WI38 (cell line): ENCODE measurements around the gene FBXL15.

Experiments
- H3K4me3 ChIP-seq: 2 replicates; pipeline ENCODE4 v1.5.1; 2011; ENCODE audit warnings: low read depth, mild to moderate bottlenecking, control low read depth, low read length
- TF ChIP-seq, protein P1 (sequence below): IDR thresholded peaks from 2 replicates; pipeline ENCODE4 v1.5.1; 2012; ENCODE audit warnings: low read depth, mild to moderate bottlenecking, control low read depth, low read length

The FBXL15 gene

DNA sequence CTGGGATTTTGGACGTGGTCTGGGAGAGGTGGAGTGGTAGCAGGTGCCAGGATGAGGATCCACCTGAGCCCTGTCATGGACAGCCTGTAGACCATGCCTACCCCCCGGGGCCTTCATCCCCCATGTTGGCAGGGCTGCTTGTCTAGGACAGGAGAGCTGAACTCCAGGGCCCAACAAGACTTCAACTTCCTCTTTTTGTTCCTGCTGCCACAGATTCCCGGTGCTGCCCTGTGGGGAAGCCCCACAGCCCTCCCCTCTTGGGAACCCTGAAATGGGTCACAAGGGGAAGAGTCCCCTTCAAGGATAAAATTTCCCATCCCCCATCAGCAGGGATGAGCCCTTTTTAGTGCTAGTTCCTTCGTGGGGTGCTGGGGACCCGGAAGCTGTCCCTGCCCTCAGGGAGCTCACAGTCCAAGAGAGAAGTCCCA lies 13.0 kb downstream of the FBXL15 start:
- TF ChIP-seq, protein P1, sequence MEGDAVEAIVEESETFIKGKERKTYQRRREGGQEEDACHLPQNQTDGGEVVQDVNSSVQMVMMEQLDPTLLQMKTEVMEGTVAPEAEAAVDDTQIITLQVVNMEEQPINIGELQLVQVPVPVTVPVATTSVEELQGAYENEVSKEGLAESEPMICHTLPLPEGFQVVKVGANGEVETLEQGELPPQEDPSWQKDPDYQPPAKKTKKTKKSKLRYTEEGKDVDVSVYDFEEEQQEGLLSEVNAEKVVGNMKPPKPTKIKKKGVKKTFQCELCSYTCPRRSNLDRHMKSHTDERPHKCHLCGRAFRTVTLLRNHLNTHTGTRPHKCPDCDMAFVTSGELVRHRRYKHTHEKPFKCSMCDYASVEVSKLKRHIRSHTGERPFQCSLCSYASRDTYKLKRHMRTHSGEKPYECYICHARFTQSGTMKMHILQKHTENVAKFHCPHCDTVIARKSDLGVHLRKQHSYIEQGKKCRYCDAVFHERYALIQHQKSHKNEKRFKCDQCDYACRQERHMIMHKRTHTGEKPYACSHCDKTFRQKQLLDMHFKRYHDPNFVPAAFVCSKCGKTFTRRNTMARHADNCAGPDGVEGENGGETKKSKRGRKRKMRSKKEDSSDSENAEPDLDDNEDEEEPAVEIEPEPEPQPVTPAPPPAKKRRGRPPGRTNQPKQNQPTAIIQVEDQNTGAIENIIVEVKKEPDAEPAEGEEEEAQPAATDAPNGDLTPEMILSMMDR, result no peak
- no peak overlapping the region for H3K4me3 ChIP-seq

DNA sequence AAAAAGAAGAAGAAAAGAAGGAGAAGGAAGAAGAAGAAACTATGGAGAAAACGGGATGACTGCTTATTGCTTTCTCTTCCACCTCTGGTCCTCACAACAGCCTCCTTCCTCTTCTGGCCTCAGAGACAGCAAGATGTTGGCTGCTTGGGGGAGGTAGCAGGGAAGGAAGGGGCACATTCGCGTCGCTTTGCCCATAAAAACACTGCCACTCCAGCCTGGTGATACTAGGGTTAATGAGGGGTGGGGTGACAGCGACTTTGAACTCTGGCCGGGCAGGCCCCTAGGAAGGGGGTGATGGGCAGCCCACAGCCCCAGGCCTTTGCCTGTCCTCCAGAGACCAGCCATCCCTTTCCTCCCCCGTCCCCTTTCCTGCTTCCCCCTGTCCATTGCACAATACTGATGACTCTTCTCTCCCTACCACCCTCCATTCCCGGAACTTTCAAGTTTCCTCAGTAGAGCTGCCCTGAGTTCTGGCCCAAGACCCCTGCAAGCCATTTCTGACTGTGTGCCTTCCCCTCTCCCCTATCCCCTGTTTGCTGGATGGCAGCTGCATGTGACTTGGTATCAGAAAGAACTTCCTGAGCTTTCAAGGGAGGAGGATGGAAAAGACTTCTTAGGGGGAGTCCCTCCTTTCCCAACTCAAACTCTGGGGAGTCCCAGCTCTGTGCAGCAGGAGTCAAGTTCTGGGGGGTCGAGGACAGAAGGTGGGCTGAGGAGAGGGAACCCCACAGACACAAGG lies 13.9 kb downstream of the FBXL15 start:
- H3K4me3 ChIP-seq, result no peak overlapping the region
- TF ChIP-seq, protein P1, result no peak

DNA sequence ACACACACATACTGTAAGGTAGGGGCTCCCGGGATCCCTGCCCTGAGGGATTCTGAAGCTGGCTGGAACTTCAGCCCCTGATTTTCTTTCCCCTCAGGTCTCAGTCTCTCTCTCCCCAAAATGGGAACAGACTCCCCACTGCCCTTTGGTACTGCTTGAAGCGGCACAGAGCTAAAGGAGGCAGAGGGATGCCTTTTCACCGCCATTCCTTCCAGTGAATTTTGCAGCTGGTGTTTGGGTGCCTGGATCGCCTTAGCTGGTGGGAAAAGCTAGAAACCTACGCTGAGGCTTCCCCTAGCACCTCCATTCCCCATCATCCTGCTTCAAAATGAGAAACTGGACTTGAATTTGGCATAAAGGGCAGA lies 14.5 kb downstream of the FBXL15 start:
- H3K4me3 ChIP-seq, result no peak overlapping the region
- TF ChIP-seq, protein P1, result no peak

DNA sequence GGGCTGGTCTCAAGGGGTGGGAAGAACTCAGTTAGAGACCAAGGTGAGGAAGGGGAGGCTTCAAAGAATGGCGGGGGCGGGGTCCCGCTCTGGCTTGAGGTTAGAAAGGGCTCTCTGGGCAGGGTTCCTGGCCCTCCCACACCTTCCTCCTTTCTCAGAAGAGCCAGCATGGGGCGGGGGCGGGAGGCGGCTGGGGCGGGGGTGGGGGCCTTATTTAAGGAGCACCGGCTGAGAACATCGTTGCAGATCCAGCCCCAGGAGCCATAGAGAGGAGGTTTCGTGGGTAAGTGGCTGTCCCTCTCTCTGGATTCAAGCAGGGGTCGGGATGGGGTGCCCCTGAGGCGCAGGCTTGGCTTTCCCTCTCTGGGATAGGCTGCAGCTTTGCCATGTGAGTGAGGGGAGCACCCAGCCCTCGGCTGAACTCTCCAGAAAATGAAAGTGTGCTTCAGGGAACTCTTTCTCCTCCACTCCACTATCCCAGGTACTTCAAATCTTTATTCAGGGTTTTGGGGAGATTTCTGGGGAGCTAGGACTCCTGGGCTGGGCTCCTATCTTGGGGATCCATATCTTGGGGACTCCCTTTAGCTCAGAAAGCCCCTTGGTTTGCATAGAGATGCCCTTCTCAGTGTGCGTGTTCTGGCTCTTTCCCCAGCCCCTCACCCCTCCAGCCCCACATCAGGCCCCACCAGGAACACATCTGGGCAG lies 15.0 kb downstream of the FBXL15 start:
- TF ChIP-seq, protein P1, result no peak
- no peak overlapping the region; the same call in 1 of the 2 replicates for H3K4me3 ChIP-seq

DNA sequence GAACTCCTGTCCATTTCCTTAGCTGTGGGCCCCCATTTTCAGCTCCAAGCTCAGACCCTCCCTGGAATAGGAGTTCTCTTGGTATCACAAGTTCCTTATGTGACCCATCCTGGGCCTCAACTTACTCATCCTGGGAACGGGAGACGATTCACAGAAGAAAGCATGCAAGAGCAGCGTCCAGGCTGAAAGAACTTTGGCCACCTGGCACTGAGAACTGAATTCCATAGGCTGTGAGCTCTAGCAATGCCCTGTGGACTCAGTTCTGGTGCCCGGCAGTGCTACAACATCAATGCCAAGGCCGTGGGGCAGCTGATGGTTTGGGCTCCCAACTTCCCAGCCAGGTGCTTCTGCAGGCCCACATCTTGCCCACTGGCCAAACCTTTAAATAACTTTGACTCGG lies 15.7 kb downstream of the FBXL15 start:
- no peak overlapping the region for H3K4me3 ChIP-seq
- TF ChIP-seq, protein P1, result no peak

DNA sequence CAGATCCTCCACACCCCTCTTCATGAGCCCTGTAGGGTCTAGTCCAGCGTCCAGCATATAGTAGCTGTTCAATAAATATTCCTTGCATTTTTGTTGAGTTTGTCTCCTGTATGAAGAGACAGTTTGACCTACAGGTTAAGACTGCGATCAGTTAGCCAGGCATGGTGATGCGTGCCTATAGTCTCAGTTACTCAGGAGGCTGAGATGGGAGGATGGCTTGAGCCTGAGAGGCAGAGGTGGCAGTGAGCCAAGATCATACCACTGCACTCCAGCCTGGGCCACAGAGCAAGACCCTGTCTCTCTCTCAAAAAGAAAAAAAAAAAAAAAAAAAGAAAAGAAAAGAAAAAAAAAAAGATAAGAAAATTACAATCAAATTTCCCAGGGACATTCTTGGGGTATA lies 16.9 kb downstream of the FBXL15 start:
- TF ChIP-seq, protein P1, result no peak
- H3K4me3 ChIP-seq, result no peak overlapping the region

DNA sequence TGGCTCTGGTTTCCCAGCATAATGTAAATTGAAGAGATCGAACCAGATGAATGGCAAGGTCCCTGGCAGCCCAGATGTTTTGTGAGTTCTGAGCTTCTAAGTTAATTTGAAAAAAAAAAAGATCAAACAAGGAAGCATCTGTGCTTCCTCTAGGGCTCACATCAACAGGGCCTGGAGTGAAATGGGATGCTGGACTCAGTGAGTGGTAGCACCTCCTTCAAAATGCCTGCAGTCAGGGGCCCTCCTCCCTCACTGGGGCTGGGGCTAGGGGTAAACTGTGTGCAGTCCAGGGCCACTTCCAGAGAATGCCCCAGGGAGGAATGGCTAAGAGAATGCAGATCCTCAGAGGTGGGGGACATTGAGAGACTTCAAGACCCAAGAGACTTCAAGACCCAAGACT lies 17.7 kb downstream of the FBXL15 start:
- H3K4me3 ChIP-seq, result no peak overlapping the region
- TF ChIP-seq, protein P1, result no peak
